ENCODE measurements around the gene DNAH2.

The DNAH2 gene

DNA sequence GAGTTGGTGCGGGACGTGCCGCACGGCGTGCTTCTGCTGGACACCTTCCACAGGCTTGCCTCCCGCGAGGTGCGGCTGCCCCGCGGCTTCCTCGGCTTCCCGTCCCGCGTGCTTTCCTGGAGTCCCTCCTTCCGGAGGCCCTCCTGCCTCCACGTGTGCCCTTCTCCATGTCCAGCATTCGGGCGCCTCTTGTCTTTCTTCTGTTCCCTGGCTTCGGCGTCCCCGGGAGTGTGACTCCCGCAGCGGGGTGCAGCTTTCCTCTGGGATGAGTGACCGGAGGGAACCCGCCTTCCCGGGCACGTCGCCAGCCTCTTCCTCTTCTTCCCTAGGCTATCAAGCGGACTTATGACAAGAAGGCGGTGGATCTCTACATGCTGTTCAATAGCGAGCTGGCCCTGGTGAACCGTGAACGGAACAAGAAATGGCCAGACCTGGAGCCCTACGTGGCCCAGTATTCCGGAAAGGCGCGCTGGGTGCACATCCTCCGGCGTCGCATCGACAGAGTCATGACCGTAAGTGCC is 23.0 kb downstream of the DNAH2 start:
- H3K9ac ChIP-seq (ENCODE audit: low read length), result no peak overlapping the region
- no peak overlapping the region for H3K4me3 ChIP-seq (ENCODE audit: low read depth in 1 of 2, low read length in 2 of 2)
- no peaks in the 10 kb centered on the region for H3K9me3 ChIP-seq (ENCODE audit: low read length)
- H3K27me3 ChIP-seq (ENCODE audit: control insufficient read depth in 1 of 2, insufficient read depth in 2 of 2, low read length in 2 of 2), result peaks cover 0 to 8% of the 10 kb centered on the region in 2 donors
- no peak overlapping the region for H3K27ac ChIP-seq (ENCODE audit: low read depth, low read length)
- no peaks in the 10 kb centered on the region for H3K4me1 ChIP-seq (ENCODE audit: insufficient read depth, low read length)
- H3K36me3 ChIP-seq (ENCODE audit: insufficient read depth, low read length), result no peaks in the 10 kb centered on the region

DNA sequence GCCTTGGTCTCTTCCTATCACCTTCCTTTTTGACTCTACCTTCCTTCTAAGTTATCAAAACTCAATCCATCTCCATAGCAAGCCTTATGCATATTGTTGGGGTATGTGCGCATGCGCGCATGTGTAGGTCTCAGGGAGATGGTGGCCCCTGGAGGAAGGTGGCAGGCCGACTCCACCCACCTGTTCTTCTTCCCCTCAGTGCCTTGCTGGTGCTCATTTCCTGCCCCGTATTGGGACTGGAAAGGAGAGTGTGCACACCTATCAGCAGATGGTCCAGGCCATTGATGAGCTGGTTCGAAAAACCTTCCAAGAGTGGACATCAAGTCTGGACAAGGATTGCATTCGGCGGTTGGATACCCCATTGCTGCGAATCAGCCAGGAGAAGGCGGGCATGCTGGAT is 25.2 kb downstream of the DNAH2 start:
- Histone ChIP-seq H3K9me3 (ENCODE audit: low read length) (no peaks in the 10 kb centered on the region), H3K36me3 (ENCODE audit: insufficient read depth, low read length) (no peaks in the 10 kb centered on the region), H3K9ac (ENCODE audit: low read length) (no peak overlapping the region), H3K27me3 (ENCODE audit: control insufficient read depth in 1 of 2, insufficient read depth in 2 of 2, low read length in 2 of 2) (peaks cover 0 to 8% of the 10 kb centered on the region in 2 donors), H3K4me3 (ENCODE audit: low read depth in 1 of 2, low read length in 2 of 2) (no peak overlapping the region), H3K4me1 (ENCODE audit: insufficient read depth, low read length) (no peaks in the 10 kb centered on the region), H3K27ac (ENCODE audit: low read depth, low read length) (no peak overlapping the region)

DNA sequence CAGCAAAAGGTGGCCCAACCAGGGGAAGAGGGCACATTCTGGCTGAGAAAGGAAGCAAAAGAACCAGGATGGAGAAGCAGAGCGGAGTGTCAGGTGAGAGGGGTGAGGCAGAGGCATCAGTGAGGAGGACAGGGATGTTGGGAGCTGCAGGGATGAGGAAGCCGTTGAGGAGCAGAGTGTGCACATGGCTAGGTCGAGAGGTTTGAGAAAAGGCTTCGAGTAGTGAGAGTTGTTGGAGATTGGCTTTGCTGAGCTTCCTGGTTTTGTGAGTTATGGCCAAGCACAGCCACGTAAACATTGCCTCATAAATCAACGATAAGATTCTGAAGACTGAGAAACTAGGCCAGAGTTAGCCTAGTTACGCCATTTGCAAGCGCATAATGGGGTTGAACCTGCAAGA is 26.9 kb downstream of the DNAH2 start:
- Histone ChIP-seq H3K9me3 (ENCODE audit: low read length) (no peaks in the 10 kb centered on the region), H3K4me3 (ENCODE audit: low read depth in 1 of 2, low read length in 2 of 2) (no peak overlapping the region), H3K9ac (ENCODE audit: low read length) (no peak overlapping the region), H3K36me3 (ENCODE audit: insufficient read depth, low read length) (no peaks in the 10 kb centered on the region), H3K4me1 (ENCODE audit: insufficient read depth, low read length) (no peaks in the 10 kb centered on the region), H3K27me3 (ENCODE audit: control insufficient read depth in 1 of 2, insufficient read depth in 2 of 2, low read length in 2 of 2) (peaks cover 0 to 6% of the 10 kb centered on the region in 2 donors), H3K27ac (ENCODE audit: low read depth, low read length) (no peak overlapping the region)

DNA sequence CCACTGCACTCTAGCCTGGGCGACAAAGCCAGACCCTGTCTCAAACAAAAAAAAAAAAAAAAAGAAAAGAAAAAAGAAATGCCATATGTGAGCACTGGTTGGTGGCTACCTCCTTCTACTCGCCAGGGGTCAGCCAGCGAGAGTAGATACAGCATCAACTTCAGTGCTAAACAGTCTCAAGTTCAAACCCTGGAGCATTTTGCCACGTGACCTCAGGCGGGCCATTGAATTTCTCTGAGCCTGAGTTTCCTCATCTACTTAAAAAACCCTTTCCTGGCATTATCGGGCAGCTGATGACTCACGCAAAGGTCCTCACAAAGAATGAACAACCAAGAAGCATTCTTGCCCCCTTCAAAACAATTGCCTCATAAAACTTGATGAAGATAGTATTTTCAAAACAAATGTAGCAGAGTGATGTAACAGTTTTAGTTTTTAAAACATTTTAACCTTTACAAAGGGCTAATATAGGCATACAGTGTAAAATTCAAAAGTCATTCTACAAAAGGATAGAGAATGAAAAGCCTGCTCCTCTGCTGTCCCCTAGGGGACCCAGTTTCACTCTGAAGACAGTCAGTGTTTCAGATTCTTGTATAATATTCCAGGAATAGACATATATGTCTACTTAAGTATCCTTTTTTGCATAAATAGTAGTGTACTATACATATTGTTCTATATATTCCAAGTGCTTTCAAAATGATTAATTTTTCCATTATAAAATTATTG is 28.4 kb downstream of the DNAH2 start:
- H3K4me1 ChIP-seq (ENCODE audit: insufficient read depth, low read length), result no peaks in the 10 kb centered on the region
- no peaks in the 10 kb centered on the region for H3K27me3 ChIP-seq (ENCODE audit: control insufficient read depth in 1 of 2, insufficient read depth in 2 of 2, low read length in 2 of 2)
- no peaks in the 10 kb centered on the region for H3K9me3 ChIP-seq (ENCODE audit: low read length)
- H3K4me3 ChIP-seq (ENCODE audit: low read depth in 1 of 2, low read length in 2 of 2), result no peak overlapping the region
- H3K9ac ChIP-seq (ENCODE audit: low read length), result no peak overlapping the region
- no peak overlapping the region for H3K27ac ChIP-seq (ENCODE audit: low read depth, low read length)
- H3K36me3 ChIP-seq (ENCODE audit: insufficient read depth, low read length), result no peaks in the 10 kb centered on the region

DNA sequence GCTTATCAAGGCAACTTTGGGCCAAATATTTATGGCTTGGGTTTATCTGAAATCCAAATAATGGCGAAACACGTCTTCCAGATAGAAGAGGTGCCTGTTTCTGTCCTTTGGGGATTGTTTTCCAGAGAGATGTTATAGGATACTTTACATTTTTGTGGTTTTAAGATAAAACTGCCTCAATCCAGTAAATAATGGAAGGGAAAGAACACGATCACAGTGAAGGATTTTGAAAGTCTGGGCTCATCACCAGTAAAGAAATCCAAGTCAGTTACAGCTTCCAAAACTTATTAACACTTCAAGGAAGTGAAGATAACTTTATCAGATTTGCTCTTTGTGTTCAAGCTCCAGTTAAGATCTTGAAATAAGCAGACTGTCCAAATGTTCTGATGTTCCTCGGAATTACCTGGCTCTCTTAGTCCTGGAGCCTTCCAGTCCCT is 30.1 kb downstream of the DNAH2 start:
- Histone ChIP-seq H3K4me1 (ENCODE audit: insufficient read depth, low read length) (no peaks in the 10 kb centered on the region), H3K9ac (ENCODE audit: low read length) (no peak overlapping the region), H3K4me3 (ENCODE audit: low read depth in 1 of 2, low read length in 2 of 2) (no peak overlapping the region), H3K27me3 (ENCODE audit: control insufficient read depth in 1 of 2, insufficient read depth in 2 of 2, low read length in 2 of 2) (no peaks in the 10 kb centered on the region), H3K27ac (ENCODE audit: low read depth, low read length) (no peak overlapping the region), H3K9me3 (ENCODE audit: low read length) (no peaks in the 10 kb centered on the region), H3K36me3 (ENCODE audit: insufficient read depth, low read length) (no peaks in the 10 kb centered on the region)

DNA sequence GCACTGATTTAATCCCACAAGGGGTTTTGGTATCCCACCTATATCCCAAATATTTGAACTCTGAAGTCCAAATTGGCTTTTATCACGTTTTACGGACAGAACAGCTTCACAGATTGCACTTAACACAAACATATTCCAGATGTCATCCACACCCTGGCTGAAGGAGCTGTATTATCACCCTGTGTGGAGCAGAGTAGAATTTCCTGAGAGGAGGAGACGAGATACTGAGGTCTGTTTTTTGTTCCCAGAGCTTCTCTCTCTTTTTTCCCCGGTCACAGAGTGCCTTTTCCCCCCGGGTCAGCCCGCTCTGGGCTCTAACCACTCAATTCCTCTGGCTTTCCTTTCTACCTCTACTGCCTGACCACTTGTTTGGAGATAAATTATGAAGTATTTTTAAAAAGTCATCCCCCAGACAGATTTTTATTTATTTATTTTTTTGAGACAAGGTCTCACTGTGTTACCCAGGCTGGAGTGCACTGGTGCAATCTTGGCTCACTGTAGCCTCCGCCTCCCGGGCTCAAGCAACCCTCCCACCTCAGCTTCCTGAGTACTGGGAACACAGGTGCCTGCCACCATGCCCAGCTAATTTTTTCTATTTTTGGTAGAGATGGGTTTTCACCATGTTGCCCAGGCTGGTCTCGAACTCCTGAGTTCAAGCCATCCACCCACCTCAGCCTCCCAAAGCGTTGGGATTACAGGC is 30.7 kb downstream of the DNAH2 start:
- H3K4me3 ChIP-seq (ENCODE audit: low read depth in 1 of 2, low read length in 2 of 2), result no peak overlapping the region
- H3K27me3 ChIP-seq (ENCODE audit: control insufficient read depth in 1 of 2, insufficient read depth in 2 of 2, low read length in 2 of 2), result no peaks in the 10 kb centered on the region
- H3K36me3 ChIP-seq (ENCODE audit: insufficient read depth, low read length), result no peaks in the 10 kb centered on the region
- no peaks in the 10 kb centered on the region for H3K4me1 ChIP-seq (ENCODE audit: insufficient read depth, low read length)
- no peak overlapping the region for H3K9ac ChIP-seq (ENCODE audit: low read length)
- H3K27ac ChIP-seq (ENCODE audit: low read depth, low read length), result no peak overlapping the region
- no peaks in the 10 kb centered on the region for H3K9me3 ChIP-seq (ENCODE audit: low read length)

DNA sequence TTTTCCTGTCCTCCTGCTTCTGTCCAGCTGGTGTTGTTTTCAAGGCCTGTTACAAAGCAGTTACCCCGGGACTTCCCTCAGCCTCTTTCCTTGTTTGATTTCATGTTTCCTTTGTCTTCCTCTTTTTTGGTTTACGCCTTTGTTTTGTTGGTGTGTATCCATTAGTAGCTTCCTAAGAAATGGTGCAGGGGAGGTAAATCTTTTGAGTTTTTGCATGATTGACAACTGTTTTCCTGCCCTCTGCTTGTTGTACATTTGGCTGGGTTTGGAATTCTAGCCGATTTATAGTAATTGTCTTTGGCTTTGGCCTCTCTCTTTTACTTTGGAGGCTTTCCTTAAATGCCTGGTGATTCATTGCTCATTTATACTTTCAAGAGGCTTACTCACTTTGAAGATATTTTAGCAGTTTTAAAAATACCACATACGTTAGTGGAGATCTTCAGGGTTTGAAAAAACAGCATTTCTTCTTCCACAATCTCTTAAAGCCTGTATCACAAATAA is 32.8 kb downstream of the DNAH2 start:
- H3K4me3 ChIP-seq (ENCODE audit: low read depth in 1 of 2, low read length in 2 of 2), result no peak overlapping the region
- no peak overlapping the region for H3K9ac ChIP-seq (ENCODE audit: low read length)
- H3K27me3 ChIP-seq (ENCODE audit: control insufficient read depth in 1 of 2, insufficient read depth in 2 of 2, low read length in 2 of 2), result no peaks in the 10 kb centered on the region
- no peak overlapping the region for H3K27ac ChIP-seq (ENCODE audit: low read depth, low read length)
- no peaks in the 10 kb centered on the region for H3K36me3 ChIP-seq (ENCODE audit: insufficient read depth, low read length)
- no peaks in the 10 kb centered on the region for H3K9me3 ChIP-seq (ENCODE audit: low read length)
- no peaks in the 10 kb centered on the region for H3K4me1 ChIP-seq (ENCODE audit: insufficient read depth, low read length)

DNA sequence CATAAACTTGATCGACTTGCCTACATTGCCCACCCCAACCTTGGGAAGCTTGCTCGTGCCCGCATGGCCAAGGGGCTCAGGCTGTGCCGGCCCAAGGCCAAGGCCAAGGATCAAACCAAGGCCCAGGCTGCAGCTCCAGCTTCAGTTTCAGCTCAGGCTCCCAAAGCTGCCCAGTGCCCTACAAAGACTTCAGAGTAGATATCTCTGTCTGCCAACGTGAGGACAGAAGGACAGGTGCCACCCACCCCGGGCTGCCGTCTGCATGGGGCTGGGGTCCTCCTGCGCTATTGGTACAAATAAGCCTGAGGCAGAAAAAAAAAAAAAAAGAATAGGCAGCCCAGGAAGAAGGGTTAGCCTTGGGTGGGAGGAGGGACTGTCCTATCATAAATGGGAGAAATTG is 37.1 kb downstream of the DNAH2 start:
- H3K9ac ChIP-seq (ENCODE audit: low read length), result no peak overlapping the region
- H3K36me3 ChIP-seq (ENCODE audit: insufficient read depth, low read length), result no peaks in the 10 kb centered on the region
- no peaks in the 10 kb centered on the region for H3K27me3 ChIP-seq (ENCODE audit: control insufficient read depth in 1 of 2, insufficient read depth in 2 of 2, low read length in 2 of 2)
- H3K27ac ChIP-seq (ENCODE audit: low read depth, low read length), result no peak overlapping the region
- H3K4me1 ChIP-seq (ENCODE audit: insufficient read depth, low read length), result no peaks in the 10 kb centered on the region
- no peak overlapping the region for H3K4me3 ChIP-seq (ENCODE audit: low read depth in 1 of 2, low read length in 2 of 2)
- H3K9me3 ChIP-seq (ENCODE audit: low read length), result no peaks in the 10 kb centered on the region

DNA sequence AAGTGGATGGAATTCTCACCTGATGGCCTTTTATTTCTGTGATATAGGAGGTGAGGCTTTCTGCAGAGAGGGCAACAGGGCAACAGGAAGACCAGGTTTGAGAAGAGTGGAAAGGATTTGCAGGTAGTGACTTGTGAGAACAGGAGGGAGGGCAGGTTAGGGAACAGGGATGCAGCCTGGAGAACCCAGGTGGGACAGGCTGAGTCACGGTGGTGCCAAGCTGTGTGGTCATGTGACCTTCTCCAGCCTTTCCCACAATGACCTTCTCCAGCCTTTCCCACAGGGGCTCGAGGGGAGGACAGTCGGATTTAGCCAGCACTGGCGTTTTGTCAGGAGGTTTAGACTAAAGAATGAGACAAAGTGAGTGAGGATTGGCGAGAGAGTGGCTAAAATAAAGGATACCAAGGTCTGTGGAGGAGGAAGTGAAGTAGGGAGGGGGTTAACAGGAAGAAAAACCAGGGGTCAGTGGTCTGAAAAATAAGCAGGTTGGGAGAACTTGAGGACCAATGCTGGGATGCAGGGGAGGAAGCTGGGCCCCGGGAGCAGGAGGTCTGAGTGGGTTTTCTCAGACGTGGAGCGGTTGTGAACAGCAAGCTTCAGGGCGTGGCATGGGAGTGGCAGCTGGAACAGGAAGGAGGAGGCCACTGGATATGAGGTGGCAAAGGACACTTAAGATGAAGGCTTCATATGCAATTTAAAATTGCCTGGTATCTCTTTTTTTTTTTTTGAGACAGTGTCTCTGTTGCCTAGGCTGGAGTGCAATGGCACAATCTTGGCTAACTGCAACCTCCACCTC is 37.7 kb downstream of the DNAH2 start:
- Histone ChIP-seq H3K4me3 (ENCODE audit: low read depth in 1 of 2, low read length in 2 of 2) (no peak overlapping the region), H3K27me3 (ENCODE audit: control insufficient read depth in 1 of 2, insufficient read depth in 2 of 2, low read length in 2 of 2) (no peaks in the 10 kb centered on the region), H3K27ac (ENCODE audit: low read depth, low read length) (no peak overlapping the region), H3K9me3 (ENCODE audit: low read length) (no peaks in the 10 kb centered on the region), H3K36me3 (ENCODE audit: insufficient read depth, low read length) (no peaks in the 10 kb centered on the region), H3K4me1 (ENCODE audit: insufficient read depth, low read length) (no peaks in the 10 kb centered on the region), H3K9ac (ENCODE audit: low read length) (no peak overlapping the region)

DNA sequence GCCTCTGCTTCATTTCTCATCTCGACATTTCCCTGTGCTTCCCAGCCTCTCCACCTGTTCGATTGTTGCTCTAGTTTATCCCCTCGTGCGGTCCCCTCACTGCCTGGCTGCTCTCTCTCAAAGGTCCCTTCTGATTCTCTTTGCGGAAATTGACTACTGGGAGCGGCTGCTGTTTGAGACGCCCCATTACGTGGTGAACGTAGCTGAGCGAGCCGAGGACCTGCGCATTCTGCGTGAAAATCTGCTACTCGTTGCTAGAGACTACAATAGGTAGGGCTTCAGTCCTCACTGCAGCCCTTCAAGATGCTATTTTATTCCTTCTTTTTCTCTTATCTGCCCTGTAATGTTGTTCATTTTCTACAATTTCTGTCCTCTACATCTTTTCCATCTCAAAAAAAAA is 39.4 kb downstream of the DNAH2 start:
- no peaks in the 10 kb centered on the region for H3K9me3 ChIP-seq (ENCODE audit: low read length)
- no peak overlapping the region for H3K4me3 ChIP-seq (ENCODE audit: low read depth in 1 of 2, low read length in 2 of 2)
- H3K27ac ChIP-seq (ENCODE audit: low read depth, low read length), result no peak overlapping the region
- no peak overlapping the region for H3K9ac ChIP-seq (ENCODE audit: low read length)
- H3K36me3 ChIP-seq (ENCODE audit: insufficient read depth, low read length), result no peaks in the 10 kb centered on the region
- no peaks in the 10 kb centered on the region for H3K4me1 ChIP-seq (ENCODE audit: insufficient read depth, low read length)
- no peaks in the 10 kb centered on the region for H3K27me3 ChIP-seq (ENCODE audit: control insufficient read depth in 1 of 2, insufficient read depth in 2 of 2, low read length in 2 of 2)

DNA sequence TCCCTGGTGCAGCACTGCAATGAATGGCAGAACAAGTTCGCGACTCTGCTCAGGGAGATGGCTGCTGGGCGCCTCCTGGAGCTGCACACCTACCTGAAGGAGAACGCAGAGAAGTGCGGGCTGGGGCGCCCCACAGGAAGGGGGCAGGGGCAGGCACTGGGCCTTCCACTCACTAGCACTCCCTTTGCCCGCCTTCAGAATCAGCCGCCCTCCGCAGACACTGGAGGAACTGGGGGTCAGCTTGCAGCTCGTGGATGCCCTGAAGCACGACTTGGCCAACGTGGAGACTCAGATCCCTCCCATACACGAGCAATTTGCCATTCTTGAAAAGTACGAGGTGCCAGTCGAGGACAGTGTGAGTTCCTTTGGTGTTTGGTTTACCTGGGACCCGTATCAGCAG is 46.4 kb downstream of the DNAH2 start:
- Histone ChIP-seq H3K9ac (ENCODE audit: low read length) (no peak overlapping the region), H3K27ac (ENCODE audit: low read depth, low read length) (no peak overlapping the region), H3K36me3 (ENCODE audit: insufficient read depth, low read length) (no peaks in the 10 kb centered on the region), H3K4me3 (ENCODE audit: low read depth in 1 of 2, low read length in 2 of 2) (no peak overlapping the region), H3K9me3 (ENCODE audit: low read length) (no peaks in the 10 kb centered on the region), H3K27me3 (ENCODE audit: control insufficient read depth in 1 of 2, insufficient read depth in 2 of 2, low read length in 2 of 2) (no peaks in the 10 kb centered on the region), H3K4me1 (ENCODE audit: insufficient read depth, low read length) (no peaks in the 10 kb centered on the region)
